HG03108 (cell line): ENCODE data around the gene CAMKK2.
"Not testable (repeated sequence)": the region's sequence is repeated elsewhere in the genome, so short reads cannot be mapped to it uniquely, and the experiment has no call there.

Experiments used
- ATAC-seq: cut with Tn5 transposase; IDR thresholded peaks from one replicate; pipeline ENCODE4 v1.9.1; 2021; ENCODE audit warnings: moderate library complexity; ENCODE audit not compliant: unreplicated experiment

Gene CAMKK2

DNA sequence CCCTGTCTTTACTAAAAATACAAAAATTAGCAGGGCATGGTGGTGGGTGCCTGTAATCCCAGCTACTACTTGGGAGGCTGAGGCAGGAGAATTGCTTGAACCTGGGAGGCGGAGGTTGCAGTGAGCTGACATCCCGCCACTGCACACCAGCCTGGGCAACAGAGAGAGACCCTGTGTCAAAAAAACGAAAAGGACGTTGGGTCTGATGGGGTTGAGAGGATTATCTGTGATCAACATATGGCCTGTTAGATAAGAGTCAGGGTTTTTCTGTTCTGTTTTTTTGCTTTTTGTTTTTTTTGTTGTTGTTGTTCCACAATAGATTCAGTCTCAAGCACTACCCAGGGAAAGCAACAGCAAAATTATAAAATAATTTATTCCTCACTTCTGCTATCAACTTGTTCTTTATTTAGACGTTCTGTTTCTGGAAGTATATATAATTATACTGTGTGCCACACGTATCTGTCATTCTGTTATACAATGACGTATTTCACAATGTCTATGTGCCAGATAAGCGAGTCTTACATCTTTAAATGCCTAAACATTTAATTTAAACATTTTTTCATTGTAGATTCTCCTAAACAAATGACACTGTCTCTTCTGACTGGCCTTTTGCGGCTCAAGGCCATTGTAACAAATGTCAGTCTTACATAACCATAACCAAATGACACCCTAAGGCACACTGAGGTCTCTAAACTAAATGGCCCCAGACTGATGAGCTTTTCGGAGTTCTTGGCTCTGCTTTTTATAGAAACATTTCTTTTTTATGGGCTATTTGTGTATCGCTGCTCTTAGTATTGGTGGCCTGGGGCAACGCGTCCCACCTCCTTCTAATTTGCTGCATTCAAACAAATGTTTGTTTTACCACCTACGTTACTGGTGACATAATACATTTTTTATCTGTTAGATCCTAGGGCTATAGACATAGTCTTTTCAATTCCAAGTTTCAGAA, 93.8 kb downstream of the CAMKK2 start:
- ATAC-seq = no peak

DNA sequence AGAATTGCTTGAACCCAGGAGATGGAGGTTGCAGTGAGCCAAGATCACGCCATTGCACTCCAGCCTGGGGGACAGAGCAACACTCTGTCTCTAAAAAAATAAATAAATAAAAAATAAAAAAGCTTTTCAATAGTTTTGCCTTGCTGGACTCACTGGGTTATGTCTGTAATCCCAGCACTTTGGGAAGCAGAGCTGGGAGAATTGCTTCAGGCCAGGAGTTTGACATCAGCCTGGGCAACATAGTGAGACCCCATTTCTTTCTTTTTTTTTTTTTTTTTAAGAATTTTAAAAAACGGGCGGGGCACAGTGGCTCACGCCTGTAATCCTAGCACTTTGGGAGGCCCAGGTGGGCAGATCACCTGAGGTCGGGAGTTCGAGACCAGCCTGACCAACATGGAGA, 95.4 kb downstream of the CAMKK2 start:
- ATAC-seq = not testable (repeated sequence)

DNA sequence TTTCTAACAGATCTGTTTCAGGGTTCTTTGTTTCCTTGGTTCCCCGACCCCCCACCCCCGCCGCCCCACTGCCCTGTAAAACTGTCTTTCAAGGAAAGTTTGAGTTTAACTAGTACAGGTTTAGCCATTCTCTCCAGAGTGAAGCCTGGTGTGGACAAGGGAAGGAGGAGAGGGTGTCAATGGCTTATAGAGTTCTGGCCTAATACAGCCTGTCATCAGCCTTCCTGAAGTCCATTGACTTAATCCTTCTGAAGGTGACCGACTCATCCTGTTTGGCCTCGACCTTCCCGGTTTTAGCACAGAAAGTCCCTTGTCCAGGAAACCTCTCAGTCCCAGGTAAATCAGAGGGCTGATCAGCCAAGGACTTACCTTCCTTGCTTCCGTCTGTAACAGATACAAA, 97.6 kb downstream of the CAMKK2 start:
- ATAC-seq = no peak

GRCh38 chr12:121196902-121197301, 99.6 kb downstream of the CAMKK2 start:
- no peak for ATAC-seq

DNA sequence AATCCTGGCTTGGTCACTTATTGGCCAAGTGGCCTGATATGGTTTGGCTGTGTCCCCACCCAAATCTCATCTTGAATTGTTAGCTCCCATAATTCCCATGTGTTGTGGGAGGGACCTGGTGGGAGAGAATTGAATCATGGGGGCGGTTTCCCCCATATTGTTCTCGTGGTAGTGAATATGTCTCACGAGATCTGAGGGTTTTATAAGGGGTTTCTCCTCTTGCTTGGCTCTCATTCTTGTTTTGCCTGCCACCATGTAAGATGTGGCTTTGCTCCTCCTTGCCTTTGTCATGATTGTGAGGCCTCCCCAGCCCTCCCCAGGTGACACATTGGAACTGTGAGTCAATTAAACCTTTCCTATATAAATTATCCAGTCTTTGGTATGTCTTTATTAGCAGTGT, 105.4 kb downstream of the CAMKK2 start:
- ATAC-seq = no peak

DNA sequence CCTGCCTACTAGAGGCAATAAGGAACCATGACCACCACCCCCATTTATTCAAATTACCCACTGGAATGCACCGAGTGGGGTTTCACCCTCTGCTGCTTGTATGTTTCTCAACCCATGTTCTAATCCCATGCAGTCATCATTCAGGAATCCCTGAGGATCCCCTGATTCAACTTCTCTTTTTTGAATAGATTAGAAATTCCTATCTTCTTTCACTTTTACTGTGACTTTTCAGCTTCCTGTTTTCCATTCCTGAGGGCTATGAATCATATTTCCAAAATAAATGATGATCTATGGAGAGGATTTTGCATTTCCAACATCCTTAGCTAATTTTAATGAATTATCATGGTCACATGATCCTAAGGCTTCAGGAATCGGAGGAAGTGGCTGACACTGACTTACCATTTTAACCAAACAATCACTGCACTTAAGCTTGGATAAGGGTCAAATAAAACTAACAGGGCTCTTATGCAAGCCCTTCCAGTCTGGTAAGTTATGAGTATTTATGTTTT, 105.9 kb downstream of the CAMKK2 start:
- ATAC-seq = no peak

DNA sequence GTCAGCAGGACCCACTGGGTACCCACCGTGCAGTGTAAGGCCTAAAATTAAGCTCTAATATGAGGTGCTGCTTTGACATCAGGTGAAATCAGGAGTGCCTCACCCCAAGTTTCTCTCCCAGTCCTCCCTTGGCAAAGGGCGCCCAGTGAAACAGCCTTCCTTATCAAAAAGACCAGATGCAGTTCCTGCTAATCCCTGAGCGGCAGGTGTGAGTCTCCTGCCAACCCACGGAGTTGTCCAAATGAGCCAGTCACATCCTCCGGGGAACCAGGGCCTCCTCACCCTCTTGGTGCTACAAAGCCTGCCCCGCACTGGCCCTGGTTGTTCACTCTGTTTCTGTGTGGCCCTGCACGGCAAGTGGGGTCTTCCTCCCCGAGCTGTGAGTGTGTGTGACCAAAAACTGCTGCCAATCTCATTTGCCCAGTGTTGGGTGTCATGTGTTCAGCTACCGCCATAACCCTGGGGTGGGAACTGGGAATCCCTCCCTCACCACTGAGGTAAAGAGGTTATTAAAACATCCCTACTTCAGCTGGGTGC, 106.8 kb downstream of the CAMKK2 start:
- ATAC-seq = no peak

DNA sequence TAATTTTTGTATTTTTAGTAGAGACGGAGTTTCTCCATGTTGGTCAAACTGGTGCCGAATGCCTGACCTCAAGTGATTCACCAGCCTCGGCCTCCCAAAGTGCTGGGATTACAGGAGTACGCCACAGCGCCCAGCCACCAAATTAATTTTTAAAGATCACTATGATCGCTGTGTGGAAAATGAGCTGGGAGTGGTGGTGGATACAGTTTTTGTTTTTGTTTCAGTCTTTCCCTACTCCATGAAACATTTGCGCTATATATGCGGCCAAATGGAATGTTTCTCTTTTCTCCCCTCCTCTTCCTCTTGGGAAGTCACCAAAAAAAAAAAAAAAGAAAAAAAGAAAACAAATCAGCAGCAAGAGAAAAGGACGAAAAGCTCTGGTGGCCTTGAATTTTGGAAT, 107.4 kb downstream of the CAMKK2 start:
- ATAC-seq = no peak

DNA sequence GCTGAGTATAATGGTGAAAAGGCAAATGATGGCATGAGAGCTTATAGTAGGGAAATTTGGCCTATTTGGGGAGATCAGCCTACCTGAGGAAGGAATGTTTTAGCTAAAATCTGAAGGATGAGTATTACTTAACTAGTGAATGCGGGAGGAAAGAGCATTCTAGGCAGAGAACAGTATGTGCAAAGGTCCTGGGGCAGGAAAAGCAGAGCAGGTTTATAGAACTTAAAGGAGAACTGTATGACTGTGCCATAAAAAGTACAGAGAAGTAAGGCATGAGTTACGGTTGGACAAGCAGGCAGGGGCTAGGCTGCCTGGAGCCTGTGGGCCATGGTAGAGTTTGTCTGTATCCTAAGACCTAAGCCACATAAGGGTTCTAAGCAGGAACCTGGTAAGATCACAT, 108.3 kb downstream of the CAMKK2 start:
- ATAC-seq = no peak
